Activated CD4-positive, CD25-positive, alpha-beta regulatory T cell treated with anti-CD3 and anti-CD28 coated beads, Interleukin-2, amount 50 U/mL, for 16 hours (primary cell): ENCODE measurements around the gene HACD4.
"Not testable (repeated sequence)": the region's sequence is repeated elsewhere in the genome, so short reads cannot be mapped to it uniquely, and the experiment has no call there.

Source experiments
- DNase-seq: peaks from one replicate; pipeline ENCODE4 v3.0.0-alpha.2; 2020; ENCODE audit warnings: low read depth, low spot score

HACD4 gene

DNA sequence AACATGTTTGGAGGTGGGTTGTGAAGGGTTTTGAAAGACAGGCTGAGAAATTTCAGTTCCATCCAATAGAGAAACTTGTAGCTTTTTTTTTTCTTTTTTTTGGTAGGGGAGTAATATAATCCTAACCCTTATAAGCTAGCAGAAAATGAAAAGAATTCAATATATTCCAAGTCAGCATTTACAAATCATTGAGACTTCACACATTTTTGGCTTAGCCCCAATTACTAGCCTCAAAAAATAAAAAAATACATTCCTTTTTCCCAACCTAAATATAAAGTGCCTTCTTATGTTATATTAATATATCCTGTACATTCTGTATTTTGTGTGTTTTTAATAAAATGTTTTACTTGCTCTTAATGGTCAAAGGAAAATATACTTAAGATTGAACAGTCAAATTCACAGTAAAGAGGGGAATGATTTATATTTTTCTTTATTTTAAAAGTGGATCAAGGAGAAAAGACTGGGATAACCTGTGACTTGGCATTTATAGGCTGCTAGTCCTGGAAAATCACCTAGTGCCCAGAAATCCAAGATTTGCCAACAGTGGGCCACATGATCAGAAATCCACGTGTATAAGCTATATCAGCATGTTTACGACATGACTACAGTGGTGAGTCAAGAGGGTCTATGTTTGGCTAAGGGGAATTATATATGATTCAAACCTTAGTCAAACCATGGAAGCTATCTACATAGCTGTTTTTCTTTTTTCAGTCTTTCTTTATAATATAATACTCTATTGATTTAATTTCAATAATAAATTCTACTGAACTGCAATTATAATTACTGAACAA lies 14.5 kb downstream of the HACD4 start:
- DNase-seq: no peak

DNA sequence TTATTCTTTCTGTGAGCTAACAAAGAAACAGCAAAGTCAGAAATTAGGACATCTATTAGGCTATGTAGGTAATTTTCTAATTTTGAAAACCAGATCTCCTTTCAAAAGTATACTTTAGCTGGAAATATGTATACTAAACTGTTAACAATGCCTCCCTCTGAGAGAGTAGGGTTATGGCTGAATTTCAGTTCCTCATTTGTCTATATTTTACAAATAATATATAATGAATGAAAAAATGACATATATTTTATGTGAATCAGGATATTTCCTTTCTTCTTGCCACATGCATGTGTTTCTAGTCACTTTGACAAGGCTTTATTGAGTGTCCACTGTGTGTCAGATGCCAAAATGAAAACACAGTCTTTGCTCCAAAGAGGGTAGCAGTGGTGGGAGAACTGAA lies 15.4 kb downstream of the HACD4 start:
- no peak for DNase-seq

DNA sequence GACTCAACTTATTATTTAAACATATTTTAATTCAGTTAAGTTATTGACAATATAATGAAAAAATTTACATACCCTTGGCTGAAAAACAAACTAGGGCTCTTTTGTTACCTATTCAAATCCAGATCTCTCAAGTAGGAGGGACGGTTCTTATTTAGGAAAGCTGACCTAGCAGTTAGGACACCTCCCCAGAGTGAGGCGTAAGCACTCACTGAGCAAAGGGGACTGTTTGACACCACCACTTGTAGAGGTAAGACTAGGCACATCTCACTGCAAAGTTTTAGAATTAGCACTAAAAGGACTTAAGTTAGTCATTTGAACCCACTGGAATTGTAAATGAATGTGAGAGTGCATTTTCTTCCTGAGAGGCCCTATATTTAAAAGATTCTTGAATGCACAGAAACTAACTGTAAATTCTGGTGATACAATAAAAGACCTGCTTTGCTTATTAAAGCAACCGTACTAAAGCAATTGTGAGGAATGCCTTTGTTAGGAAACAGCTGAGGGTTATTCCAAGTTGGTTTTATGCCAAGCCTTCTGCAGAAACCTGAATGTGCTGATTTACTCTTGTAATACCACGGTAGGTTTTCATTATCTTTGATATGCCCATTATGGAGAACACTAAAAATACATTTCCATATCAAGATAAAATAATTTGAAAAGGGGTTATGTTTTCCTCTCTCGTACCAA lies 16.2 kb downstream of the HACD4 start:
- DNase-seq: no peak

GRCh38 chr9:21002040-21002439 lies 29.4 kb downstream of the HACD4 start:
- no peak for DNase-seq

DNA sequence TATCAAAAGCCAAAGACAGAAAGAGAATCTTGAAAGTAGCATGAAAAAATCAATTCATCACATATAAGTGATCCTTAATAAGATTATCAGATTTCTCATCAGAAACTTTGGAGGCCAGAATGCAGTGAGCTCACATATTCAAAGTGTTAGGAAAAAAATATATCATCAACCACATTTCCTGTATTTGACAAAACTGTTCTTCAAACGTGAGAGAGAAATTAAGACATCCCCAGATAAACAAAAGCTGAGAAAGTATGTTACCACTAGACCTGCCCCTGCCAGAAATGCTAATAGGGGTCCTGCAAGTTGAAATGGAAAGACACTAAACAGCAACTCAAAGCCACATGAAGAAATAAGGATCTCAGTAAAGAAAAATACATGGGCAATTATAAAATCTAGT lies 29.9 kb downstream of the HACD4 start:
- no peak for DNase-seq

DNA sequence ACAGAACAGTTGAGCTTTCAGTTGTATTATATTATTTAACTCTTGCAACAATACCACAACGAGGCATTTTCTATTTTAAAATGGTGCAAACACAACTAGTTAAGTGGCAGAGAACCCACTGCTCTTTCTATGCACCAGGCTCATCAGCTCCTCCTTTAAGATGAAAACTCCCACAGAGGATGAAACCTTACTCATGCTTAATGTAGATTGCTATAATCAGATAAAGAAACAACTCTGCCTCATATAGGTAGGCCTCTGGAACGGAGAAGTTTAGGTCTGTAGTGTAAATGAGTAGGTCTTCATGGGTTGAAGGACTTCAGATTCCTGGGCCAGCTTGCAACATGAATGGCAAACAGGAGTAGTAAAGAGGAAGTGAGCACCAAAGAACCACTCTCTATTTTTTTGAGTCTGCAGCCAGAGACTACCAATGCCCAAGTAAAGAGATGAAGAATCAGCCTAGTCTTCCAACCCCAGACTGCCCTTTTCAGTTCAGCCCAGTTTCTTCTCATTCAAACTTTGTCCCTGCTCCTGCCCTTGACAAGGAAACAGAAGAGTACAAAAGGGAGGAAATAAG lies 33.9 kb downstream of the HACD4 start:
- DNase-seq: no peak

- no peak for DNase-seq
Measured at GRCh38 chr9:20996809-20997208, 34.6 kb downstream of the HACD4 start.

- DNase-seq: no peak
Measured at GRCh38 chr9:20995616-20996015, 35.8 kb downstream of the HACD4 start.

- no peak for DNase-seq
Measured at GRCh38 chr9:20994486-20994885, 37.0 kb downstream of the HACD4 start.

DNA sequence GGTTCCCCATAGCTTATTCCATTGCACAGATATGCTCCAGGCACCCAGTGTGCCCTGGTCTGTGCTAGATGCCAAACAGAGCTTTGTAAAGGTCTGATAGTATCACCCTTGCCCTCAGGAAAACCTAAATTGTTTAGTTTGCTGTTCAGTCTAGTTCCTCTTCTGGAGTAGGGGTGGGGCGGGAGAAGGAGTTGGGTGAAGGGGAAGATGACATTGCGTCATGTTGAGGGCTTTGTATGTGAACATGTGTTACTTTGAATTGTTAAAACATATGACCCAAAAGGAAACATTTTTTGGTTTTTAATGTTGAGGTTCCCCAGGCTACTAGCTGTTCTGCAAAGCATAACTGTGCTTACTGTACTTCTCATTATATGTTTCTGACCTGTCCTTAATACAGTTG lies 40.6 kb downstream of the HACD4 start:
- no peak for DNase-seq

GRCh38 chr9:20989923-20990341 lies 41.5 kb downstream of the HACD4 start:
- no peak for DNase-seq

DNA sequence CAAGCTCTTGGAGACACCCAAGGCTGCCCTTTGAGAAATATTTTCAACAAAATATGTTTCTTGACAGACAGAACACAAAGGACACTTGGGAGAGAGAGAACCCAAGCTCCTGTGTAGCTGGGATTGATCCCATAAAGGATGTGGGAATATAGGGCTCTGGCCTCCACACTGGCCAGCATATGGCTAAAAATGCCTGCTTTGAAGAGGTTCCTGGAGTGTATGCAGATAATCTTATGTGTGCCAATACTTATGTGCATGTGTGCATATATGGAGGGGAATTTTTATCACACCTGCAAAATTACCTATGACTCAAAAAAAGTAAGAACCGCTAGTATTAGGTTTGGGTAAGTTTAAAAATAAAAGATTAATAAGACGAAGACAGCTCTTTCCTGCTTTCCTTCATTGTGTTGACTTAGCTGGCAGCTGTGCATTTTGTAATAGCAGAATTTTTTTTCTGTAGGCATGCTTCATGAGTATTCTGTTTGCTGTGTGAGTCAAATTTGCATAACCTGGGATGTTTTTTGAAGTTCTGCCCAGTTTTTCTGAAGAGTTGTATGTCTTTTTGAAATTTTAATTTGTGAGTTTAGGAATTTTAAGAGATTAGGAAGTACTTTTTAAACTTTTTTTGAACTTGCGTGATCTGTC lies 42.6 kb downstream of the HACD4 start:
- no peak for DNase-seq

DNA sequence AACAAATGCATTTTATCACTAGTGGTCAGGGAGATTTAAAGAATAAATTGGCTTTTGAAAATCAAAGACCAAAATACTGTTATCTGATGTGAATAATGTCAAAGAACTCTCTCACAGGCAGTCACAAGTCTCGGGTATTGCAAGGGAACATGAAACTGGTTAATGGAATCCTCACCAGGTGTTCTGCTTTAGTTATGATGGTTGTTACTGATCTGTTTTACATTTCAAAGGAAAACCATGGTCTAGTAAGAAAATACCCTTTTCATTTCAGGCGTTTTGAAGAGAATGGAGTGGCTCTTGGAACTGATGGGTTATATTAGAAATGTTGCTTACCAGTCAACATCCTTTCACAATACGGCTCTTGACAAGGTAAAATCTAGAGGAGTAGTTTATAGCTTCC lies 43.4 kb downstream of the HACD4 start:
- no peak for DNase-seq

- no peak for DNase-seq
Measured at GRCh38 chr9:20987521-20987920, 43.9 kb downstream of the HACD4 start.

DNA sequence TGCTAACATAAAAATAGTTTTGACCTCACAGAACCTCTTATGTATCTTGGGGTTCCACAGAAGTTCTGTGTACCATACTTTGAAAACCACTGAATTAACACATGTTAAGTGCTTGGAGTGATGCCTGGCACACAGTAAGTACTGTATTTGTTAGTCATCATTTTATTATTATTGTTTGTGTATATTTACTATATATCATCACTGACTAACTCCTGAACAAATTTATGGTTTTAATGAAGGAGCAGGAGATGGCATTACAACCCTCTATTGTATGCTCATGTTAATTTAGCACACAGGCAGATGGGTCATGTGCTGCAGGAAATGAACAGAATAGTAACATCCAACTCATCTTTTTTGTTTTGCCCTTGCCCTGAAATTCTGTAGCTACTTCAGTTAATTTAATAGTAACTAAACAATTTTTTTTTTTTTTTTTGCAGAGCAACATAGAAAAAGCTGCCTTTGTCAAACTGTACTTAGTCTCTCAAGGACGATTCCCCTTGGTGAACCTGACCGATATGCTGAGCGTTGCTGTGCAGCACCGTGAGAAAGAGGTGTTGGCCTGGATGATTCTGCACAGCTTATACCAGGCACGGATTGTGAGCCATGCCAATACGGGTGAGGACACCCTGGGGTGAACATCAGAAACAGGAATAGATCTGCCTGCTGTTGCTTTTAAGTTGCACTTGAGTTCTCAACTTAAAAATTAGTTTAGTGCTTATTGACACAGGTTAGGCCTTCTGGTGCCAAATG lies 45.4 kb downstream of the HACD4 start:
- no peak for DNase-seq

DNA sequence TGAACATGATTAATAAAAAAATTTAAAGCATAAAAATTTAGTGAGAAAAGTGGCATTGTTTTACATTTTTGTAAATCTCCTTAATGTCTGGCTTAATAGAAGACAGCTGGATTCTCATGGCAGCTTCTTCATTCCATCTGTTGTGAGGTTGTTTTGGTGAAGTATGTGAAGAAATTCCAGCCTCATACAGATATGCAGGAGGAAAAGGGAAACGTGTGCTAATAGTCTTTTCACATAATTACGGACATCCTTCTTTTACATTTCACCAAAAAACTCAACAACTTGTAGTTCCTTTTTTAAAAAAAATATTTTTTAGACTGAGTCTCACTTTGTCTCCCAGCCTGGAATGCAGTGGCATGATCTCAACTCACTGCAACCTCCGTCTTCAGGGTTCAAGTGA lies 46.9 kb downstream of the HACD4 start:
- DNase-seq: no peak

GRCh38 chr9:20981486-20981885 lies 50.0 kb downstream of the HACD4 start:
- no peak for DNase-seq

- DNase-seq: no peak
Measured at GRCh38 chr9:20980832-20981455, 50.5 kb downstream of the HACD4 start.

DNA sequence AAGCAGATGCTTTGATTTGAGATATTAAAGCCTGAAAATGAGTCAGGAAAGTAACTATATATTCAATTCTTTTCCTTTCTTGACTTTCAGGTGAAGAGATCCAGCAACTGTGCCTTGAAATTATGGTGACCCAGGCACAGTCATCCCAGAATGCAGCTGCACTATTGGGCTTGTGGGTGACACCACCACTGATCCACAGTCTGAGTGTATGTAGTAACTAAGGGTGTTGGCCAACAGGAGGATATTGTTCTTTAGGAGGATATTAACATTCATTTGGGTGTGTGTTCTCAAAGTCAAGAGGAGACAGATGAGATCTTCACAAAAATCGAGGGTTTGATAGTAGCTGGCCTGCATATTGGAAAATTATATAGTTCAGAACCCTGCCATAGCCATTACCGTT lies 53.2 kb downstream of the HACD4 start:
- DNase-seq: no peak

GRCh38 chr9:20974191-20974938 lies 57.1 kb downstream of the HACD4 start:
- DNase-seq: not testable (repeated sequence)
